Activated effector memory CD4-positive, alpha-beta T cell treated with Interleukin-2 at 50 U/mL for 16 hours (primary cell): ENCODE measurements around the gene MARCHF3.
A peak's percentile ranks its signal among the peaks of the same experiment; 100 is the strongest.
"Not testable (repeated sequence)": the region's sequence is repeated elsewhere in the genome, so short reads cannot be mapped to it uniquely, and the experiment has no call there.

Experiments
- DNase-seq: peaks from one replicate; pipeline ENCODE4 v3.0.0-alpha.2; 2020

Gene MARCHF3

DNA sequence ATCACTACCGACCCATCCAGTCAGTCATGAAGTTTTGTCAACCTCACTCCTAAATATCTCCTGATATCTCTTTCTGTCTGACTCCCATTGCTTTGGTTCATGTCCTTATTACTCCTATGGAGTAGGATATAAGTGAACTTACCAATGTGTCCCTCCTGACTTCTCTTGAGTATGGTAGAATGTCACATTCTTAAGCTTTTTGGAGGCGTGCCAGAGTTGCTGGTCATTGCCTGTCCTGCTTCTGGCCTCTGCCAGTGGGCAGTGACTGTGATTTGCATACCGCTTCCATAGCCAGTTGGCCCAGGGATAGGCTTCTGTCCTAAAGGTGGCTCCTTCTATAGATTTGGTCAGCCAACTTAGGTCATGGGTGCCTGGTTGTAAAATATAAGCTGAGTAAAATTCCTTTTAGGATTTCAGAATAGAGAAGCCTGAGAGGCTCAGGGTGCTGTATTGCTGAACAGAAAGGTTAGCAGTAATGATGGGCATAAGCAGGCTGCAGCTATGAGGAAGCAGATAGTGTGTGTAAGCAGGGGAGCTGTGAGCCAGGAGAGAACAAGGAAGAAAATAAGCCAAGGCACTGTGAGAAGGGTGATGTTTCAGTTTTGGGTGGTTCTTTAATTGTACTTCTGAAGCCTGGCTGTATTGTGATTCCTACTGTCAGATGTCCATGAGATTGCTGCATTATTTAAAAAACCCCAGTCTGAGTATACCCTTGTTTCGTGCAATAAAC, 16.1 kb upstream of the MARCHF3 start:
- DNase-seq = no peak

DNA sequence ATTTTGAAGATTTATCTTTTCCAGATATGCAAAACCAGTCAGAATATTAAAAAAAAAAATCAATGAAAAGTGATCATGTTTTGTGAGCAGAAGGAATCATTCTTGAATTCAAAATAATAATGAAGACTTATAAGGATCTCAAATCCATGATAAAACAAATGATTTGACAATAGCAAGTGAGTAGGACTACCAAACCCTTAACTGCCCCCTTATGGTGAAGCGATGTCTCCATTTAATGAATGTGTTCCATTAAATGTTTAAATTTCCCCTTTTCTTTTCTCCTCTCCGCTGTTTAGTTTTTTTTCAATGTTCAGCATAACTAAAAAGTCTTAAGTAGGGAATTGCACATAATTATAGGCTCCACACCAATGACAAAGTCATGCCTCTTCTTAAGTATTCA, 12.2 kb upstream of the MARCHF3 start:
- no peak for DNase-seq

DNA sequence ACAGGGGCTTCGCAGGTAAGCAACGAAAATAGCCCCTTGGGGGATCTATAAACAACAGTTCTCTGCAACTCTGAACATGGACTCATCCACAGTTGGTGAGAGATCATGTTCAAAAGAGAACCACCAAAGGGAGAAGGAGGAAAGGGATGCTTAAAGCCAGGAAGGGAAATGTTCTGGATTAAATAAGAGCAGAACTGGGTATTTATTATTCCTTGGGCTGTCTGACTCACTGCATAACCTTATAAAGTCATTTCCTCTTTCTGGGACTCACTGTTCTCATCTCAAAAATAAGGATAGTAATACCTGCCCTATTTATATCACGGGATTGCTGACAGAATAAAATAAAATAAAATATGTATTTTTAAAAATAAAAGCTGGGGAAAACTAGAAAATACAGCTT, 11.2 kb upstream of the MARCHF3 start:
- no peak for DNase-seq

DNA sequence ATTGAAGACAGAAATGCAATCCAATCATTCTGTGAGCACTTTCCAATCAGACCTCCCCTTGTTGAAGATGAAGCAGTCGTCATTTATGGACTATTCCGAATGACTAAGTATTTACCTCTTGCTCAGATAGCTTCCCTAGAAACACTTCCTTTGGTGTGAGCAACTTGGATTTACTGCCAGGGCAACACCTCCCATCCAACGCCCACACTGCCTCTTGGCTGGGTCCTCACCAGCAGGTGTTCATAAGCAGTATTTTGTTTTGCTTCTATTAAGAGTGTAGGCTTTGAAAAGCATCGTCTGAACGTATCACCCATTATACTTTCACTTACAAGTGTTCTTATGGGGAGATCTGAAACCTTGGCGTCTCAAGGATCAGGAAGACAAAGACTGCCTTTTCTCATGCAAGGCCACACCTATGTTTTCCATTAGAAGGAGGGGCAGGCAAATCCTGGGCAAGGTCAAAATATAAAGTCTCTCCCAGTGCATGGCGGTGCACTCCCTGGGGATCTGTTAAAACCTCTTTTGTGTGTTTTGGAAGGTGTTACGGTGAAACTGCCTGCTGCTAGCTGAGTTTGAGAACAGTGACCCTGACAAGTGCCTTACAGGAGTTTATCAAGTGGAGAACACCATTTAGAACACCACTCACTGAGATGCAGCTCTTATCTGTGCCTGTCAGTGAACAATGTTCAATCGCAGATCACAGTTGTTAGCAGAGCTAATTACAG, 10.6 kb upstream of the MARCHF3 start:
- DNase-seq = no peak

DNA sequence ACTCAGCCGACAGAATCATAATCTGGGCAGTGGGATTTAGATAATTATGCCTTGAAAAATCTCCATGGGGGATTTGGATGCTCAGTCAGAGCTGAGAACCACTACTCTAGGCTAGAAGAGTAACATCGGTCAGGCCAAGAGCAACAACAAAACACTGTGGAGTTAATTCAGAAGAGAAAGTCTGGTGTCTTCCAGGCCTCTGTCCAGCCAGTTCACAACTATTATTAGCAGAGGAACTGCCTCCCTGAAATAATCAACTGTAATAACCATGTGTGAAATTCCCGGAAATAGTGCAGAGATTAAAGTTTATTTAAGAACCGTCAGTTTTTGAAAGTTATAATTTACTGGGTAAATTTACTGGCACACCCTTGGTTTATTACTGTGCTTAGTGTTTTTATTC, 8.2 kb upstream of the MARCHF3 start:
- DNase-seq = no peak

DNA sequence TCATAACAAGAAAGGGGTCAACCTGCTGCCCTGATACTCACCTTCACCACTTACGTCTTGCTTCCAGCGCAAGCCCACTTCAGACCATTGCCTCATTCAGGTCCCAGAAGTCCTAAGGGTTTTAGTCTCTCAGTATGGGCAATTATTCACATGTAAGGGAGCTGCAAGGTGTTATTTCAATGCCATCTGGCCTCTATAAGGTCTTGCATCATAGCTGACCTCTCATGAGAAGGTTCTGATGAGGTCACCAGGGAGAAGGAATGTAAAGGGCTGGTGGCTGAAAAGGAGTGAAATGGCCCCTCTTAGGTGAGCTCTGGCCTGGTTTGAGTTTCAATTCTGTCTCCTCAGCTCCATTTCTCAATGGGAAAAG, 1.5 kb upstream of the MARCHF3 start:
- no peak for DNase-seq

DNA sequence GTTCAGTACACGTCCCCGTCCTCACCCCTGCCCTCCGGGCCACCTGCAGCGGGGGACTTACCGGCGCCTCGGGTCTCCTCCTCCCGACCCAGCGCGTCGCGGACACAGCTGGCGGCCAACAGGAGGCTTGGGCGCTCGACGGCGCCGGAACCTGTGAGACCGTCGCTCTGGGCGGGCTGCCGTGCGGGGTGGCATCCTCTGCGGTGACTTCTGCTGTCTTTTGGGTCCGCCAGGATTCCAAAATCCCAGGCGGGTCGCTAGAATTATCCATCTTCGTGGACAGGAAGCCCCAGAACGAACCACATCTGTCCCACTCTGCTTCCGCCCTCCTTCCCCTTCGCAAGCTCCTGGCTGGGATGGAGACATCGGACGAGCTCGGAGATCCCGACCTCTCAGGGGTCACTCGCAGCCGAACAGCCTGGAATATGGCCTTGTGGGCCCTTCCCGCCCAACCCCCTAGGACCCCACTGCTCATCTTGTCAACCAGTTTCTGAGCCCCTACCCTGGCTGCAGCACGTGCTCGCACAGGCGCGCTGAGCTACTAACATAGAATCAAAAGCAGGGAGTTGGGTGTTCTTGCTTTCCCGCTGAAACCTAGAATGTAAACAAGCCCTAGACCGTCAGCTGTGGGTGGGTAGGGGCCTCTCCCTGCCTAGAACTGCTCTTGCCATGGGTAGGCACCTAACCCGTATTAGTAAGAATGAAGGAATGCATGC, 947 bp upstream of the MARCHF3 start:
- DNase-seq = no peak

DNA sequence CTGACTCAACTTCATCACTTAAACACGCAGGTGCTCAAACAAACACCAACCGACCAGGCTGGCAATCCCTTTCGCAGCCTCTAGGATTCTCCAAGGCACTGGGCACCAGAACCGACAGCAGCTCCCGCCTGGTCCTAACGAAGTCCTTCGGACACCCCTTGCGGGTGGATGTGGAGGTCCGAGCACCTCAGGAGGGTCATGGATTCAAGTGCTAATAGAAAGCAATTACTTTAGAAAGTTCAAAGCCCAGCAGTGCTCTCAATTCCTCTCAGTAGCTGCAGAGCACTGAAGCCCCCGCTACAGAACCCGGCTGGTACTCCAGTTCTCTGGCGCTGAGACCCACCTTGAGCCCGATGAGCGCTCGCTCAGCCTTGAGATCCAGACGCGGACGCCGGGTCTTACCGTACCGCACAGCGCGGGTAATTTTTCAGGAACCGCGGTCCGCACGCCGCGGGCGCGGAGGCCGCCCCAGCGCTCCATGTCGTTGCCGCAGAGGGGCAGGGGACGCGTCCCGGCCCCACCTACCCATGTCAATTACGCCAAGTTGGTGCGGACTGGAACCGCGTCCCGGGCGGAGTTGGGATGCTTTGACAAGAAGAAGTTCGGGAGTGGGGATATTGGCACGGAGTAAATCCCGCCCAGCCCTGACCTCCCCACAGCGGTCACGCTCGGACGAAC, 638 bp downstream of the MARCHF3 start:
- peak; percentile 29 for DNase-seq

DNA sequence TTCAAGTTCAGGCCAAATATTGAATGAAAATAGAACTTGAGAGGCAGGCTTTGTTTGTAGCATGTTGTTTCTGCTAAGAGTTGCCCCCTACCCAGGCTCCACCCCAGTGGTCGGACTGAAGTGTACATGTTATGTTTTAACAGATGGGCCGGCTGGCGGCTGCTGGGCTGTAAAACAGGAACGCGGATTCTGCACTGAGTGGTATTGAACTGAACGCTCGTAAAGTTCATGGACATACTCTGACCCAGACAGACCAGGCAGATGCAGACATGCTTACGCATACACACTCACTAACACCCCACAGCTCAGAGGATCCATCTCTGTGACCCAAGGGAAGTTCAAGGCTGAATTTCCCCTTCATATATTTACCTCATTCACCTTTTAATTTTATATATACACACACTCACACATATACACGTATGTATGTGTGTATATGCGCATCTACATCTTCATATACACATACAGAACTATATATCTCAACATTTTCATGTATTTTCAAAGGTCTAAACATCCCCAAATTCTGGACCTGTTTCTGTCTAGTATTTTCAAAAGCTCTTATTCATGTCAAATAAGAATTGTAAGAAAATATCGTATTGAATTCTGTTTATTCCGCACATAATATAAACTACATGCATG, 1.4 kb downstream of the MARCHF3 start:
- DNase-seq = no peak

DNA sequence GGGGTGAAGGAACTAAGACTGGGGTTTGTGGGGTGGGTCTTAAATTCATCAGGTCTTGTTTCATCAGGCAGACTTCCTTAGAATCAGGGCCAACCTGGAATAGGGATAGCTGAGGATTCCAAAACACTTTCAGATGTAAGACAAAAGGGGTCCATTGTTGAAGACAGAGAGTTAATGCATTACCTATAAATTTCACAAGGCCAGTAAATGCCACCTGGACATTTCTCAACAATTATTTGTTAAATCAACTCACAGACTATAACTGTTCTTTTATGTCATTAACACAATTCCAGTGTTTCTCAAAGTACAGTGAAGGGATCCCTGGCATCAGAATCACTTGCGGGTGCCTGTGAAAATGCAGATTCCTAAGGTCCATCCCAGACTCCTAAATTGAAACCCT, 2.8 kb downstream of the MARCHF3 start:
- no peak for DNase-seq

DNA sequence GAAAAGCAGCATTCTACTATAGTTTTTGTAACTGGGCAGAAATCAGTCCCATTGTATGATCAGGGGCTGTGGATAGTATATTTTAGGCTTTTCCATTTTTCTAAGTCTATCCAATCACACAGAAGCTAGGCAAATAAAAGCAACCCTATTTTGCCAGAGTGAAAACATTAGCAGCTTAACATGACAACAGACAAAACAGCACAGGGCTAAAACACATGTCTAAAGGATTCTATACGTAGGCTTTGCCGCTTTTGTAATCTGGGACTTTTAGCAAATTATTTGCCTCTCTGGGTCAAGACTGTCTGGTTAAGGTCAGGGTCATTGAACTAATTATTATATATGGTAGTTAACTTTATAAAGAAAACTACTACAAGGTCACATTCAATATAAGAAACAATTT, 4.2 kb downstream of the MARCHF3 start:
- no peak for DNase-seq

DNA sequence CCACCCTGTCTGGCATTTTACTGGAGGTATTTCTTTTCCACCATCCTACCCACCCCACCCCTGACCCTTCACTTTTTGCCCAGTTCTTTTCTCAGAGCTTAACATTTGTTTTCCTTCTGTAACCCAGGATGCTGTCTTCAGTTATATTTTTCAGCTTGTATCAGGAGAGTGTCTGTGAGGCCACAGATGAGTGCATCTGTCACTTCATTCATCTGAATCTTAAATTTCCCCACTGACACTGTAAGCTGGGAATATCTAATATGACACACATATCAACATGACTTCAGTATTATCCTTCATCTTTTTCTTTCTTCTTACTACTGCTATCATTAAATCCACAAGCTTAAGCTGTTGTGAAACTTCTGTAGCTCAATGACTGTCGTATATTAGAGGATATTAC, 4.9 kb downstream of the MARCHF3 start:
- no peak for DNase-seq

DNA sequence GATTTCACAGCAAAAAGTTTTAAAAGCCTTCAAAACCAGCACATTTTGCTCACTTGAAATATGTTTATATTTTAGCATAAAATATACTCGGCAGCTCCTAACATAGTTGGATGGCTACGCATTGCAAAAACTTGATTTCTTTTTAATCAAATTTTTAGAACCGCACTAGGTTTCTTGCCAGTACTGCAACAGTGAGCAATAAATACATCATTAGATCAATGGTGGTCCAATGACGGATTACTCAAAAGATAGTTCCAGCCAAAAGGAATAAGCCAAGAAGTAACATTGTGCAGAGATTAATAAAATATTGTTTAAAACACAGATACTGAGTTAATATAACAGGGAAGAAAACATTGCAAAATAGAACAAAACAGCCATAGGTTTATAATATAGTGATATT, 5.5 kb downstream of the MARCHF3 start:
- no peak for DNase-seq

DNA sequence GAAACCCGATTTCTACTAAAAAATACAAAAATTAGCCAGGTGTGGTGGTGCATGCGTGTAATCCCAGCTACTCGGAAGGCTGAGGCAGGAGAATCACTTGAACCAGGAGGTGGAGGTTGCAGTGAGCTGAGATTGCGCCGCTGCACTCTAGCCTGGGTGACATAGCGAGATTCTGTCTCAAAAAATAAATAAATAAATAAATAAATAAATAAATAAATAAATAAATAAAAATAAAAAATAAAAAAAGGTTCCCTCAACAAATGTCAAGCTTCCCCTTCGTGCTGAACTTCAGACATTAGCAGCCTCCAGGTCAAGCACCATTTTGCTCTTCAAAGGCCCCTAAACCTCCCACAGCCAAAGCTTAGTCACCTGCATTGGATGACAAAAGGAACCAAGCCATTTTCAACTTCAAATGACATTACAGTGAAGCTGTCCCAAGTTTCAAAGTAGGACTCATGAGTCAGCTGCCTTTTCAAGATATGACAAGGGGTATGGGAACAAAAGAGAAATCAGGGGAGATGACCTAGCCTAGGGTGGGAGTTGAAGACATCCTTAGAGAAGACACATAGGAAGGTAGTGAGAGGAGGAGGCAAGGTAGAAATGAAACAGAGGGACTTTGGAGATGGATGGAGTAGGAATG, 6.7 kb downstream of the MARCHF3 start:
- not testable (repeated sequence) for DNase-seq

DNA sequence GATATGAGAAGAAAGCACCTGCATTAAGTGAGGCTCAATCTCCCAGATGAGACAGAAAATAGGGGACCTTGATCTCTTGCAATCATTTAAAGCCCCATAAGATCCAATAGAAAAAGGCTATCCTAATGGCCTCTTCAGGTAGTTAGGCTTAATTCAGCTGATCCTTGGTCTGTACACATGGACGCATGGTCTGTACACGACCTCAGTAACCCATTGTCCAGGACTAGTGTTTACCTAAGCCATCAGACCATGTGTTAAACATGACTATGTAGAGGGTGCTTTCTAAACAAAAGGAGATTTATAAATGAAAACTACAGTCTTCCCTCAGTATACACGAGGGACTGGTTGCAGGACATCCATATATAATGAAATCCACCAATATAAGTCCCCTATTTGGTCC, 7.5 kb downstream of the MARCHF3 start:
- no peak for DNase-seq

DNA sequence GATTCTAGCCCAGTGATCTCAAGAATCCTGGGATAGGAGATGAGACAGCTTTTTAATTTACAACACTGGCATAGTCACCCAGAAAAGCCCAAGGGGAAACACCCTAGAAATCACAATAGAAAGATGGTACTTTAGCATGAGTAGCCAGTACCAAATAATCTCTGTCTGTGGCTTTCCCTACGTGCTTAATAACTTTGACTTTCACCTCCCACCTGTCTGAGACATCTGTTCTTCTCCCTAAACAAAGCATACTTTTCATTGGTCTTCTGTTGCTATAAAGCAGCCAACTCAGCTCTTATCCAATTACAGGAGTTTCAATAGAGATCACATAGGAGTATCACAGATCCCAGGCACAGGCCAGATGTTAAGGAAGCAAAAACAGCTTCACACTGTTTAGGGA, 10.4 kb downstream of the MARCHF3 start:
- no peak for DNase-seq

DNA sequence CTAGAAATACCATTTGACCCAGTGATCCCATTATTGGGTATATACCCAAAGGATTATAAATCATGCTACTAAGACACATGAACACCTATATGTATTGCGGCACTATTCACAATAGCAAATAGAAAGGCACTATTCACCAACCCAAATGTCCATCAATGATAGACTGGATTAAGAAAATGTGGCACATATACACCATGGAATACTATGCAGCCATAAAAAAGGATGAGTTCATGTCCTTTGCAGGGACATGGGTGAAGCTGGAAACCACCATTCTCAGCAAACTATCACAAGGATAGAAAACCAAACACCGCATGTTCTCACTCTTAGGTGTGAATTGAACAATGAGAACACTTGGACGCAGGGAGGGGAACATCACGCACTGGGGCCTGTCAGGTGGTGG, 13.6 kb downstream of the MARCHF3 start:
- DNase-seq = not testable (repeated sequence)

DNA sequence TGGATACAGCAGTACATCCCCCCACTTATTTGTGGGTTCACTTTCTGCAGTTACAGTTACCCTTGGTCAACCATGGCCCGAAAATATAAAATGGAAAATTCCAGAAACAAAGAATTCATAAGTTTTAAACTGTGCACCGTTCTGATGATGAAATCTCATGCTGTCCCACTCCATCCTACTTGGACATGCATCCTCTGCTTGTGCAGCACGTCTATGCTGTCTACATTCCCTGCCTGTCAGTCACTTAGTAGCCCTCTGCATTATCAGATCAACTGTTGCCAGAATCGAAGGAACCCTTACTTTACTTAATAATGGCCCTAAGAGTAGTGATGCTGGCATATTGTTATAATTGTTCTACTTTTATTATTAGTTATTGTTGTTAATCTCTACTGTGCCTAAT, 14.6 kb downstream of the MARCHF3 start:
- DNase-seq = no peak

DNA sequence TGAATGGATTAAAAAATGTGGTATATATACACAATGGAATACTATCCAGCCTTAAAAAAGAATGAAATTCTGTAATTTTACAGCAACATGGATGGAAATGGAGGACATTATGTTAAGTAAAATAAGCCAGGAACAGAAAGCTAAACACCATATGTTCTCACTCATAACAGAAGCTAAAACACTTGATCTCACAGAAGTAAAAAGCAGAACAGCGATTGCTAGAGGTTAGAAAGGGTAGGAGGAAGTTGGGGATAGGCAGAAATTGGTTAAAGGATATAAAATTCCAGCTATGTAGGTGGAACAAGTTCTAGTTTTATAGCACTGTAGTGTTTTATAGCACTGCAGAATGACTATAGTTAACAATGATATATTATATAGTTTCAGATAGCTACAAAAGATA, 15.8 kb downstream of the MARCHF3 start:
- DNase-seq = no peak

DNA sequence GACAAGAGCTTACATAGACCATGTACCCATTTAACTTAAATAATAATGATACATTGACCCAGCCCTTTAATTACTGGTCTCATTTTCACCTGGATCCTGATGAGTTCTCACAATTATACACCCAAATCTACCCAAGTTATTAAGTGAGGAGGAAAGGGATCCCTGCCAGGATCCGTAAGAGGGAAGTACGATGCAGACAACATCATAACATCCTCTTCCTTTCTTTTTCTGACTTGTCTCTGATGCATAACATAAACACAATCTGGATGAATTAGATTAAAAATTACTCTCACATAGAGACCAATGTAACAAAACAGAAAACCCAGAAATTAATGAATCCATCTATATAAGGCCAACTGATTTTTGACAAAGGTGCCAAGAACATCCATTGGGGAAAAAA, 17.0 kb downstream of the MARCHF3 start:
- no peak for DNase-seq

DNA sequence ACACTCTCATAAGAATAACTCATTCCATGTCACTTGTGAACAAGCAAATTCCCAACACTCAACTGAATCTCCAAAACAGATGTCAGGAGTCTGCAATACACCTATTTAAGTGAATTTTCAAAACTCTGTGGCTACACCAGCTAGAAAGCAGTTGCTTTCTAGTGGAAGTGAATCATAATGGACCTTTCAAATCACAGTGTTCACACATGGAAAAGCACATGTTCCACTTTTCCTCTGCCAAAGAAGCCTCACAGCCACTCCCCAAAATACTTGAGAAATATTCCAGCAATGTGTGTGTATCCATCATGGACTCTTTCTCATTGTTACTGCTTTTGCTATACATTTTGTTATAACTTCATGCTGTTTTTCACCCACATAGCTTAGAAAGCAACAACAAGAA, 17.4 kb downstream of the MARCHF3 start:
- DNase-seq = no peak

DNA sequence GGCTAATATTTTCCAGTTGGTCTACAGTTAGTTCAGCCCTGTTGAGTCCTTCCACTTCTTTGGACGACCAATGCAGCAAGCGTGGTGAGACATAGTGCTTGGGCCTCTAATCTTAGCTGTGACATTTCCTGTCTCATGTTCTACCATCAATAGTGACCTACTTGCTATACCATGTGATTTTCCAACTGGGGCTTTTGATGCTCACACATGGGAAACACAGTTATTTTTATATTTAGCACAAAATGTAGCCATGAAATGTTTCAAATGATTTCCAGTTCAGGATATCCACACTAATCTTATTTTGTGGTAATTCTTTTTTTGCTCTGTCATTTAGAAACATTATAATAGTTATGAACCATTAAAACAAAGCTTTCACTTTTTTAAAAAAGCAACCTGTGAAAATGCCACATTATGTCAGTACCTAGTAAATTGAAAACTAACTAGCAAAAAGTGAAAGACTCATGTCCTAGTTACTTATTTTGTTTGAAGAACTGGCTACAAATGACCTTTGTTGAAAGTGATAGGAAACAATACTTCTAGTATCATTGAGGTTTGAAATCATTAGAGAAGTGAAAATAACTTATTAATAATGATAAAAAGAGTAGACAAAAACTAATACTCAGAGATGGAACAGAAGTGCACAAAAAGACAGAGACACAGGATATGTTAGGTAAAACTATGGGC, 18.3 kb downstream of the MARCHF3 start:
- no peak for DNase-seq
